Panc1 (cell line): ENCODE data around the gene CLEC2D. TPM values are rescaled to one million over a fixed set of nuclear protein-coding genes. Genes with fewer than 3 reads are reported as not detected.
"Not testable (repeated sequence)": the region's sequence is repeated elsewhere in the genome, so short reads cannot be mapped to it uniquely, and the experiment has no call there.

ENCODE experiments used
- ATAC-seq: fragments of 200-7000 bp; cut with Tn5 transposase; 2 replicates; pipeline ENCODE4 v1.9.1; 2020; ENCODE audit warnings: mild to moderate bottlenecking, moderate library complexity
- BruUV-seq: library from RNA; stranded (reverse); fragments of 400-500 nt; replicated peaks from 2 replicates; lab custom pipeline; 2021; lab: Mats Ljungman, UMichigan
- CTCF ChIA-PET: fragments of 300-600 bp; sonication (Branson Sonifier 250); formaldehyde crosslinking; loops from one replicate; lab custom pipeline; 2022; ENCODE audit warnings: antibody characterized with exemption; lab: Charles Lee
- POLR2A ChIA-PET: fragments of 300-600 bp; sonication (Branson Sonifier 250); formaldehyde crosslinking; loops from one replicate; lab custom pipeline; 2022; ENCODE audit warnings: antibody characterized with exemption; lab: Charles Lee
- DNase-seq: peaks from one replicate; pipeline ENCODE4 v3.0.0-alpha.2; 2010; ENCODE audit warnings: low read depth, low spot score
- H3K27ac ChIP-seq: 2 replicates; pipeline ENCODE4 v1.5.1; 2011; ENCODE audit warnings: mild to moderate bottlenecking, low read length, inconsistent platforms
- H3K27me3 ChIP-seq: fragments of 200-500 bp; sonication (Bioruptor generic); 2 replicates; pipeline ENCODE4 v1.6.0; 2014; ENCODE audit warnings: low read length, inconsistent platforms; ENCODE audit not compliant: control insufficient read depth, insufficient read depth
- H3K36me3 ChIP-seq: fragments of 200-500 bp; sonication (Bioruptor generic); 2 replicates; pipeline ENCODE4 v1.5.1; 2014; ENCODE audit warnings: inconsistent platforms, mild to moderate bottlenecking, low read length, moderate library complexity; ENCODE audit not compliant: control insufficient read depth, insufficient read depth
- H3K4me1 ChIP-seq: 2 replicates; pipeline ENCODE4 v1.5.1; 2011; ENCODE audit warnings: inconsistent platforms, mild to moderate bottlenecking, low read length, moderate library complexity; ENCODE audit not compliant: control insufficient read depth, insufficient read depth
- H3K4me3 ChIP-seq, 2 experiments: 2 replicates each; pipeline ENCODE4 v1.5.1; 2011 to 2012; ENCODE audit warnings: low read depth in 2 of 2, low read length in 2 of 2, mild to moderate bottlenecking in 2 of 2, inconsistent platforms in 1 of 2, moderate library complexity in 1 of 2
- H3K9me3 ChIP-seq: fragments of 200-500 bp; sonication (Bioruptor generic); 2 replicates; pipeline ENCODE4 v1.5.1; 2014; ENCODE audit warnings: low read depth, mild to moderate bottlenecking, inconsistent platforms, low read length, moderate library complexity; ENCODE audit not compliant: control insufficient read depth, insufficient read depth
- POLR2AphosphoS5 ChIP-seq: IDR thresholded peaks from 2 replicates; pipeline ENCODE4 v1.6.1; 2012; ENCODE audit warnings: mild to moderate bottlenecking, low read depth, low read length, moderate library complexity
- SIN3A ChIP-seq: IDR thresholded peaks from 2 replicates; pipeline ENCODE4 v1.6.1; 2012; ENCODE audit warnings: low read depth, mild to moderate bottlenecking, low read length, moderate library complexity, borderline replicate concordance; ENCODE audit not compliant: insufficient read depth
- TCF7L2 ChIP-seq: IDR thresholded peaks from 2 replicates; pipeline ENCODE4 v1.6.1; 2011; ENCODE audit warnings: mild to moderate bottlenecking, low read depth, low read length, inconsistent platforms
- in situ Hi-C: cut with HindIII; loops from 2 replicates; pipeline ENCODE4 v1.10.0; 2016; ENCODE audit warnings: low sequenced_read_pairs, low pct_unique_long_range_greater_than_20kb
- intact Hi-C: fragments of 100-400 bp; cut with micrococcal nuclease; formaldehyde crosslinking; loops from one replicate; pipeline ENCODE4 v1.10.0; 2022; ENCODE audit not compliant: unreplicated experiment
- total RNA-seq: library from RNA; stranded (reverse); gene quantifications from one replicate; pipeline ENCODE4 v1.2.1, GENCODE V29; 2021; ENCODE audit not compliant: unreplicated experiment
- TF ChIP-seq, protein P1 (sequence below): fragments of 450-650 bp; IDR thresholded peaks from 2 replicates; pipeline ENCODE4 v1.5.1; 2017; ENCODE audit warnings: mild to moderate bottlenecking
- TF ChIP-seq, protein P2 (sequence below), 2 experiments: IDR thresholded peaks; 2 replicates each; pipeline ENCODE4 v1.6.1; 2011 to 2012; ENCODE audit warnings: low read depth in 2 of 2, control low read depth in 1 of 2, low read length in 1 of 2, mild to moderate bottlenecking in 1 of 2, moderate library complexity in 1 of 2; ENCODE audit not compliant: insufficient read depth in 1 of 2

Gene CLEC2D
- total RNA-seq, 1 experiment from 2014 or later = 2.3 TPM

DNA sequence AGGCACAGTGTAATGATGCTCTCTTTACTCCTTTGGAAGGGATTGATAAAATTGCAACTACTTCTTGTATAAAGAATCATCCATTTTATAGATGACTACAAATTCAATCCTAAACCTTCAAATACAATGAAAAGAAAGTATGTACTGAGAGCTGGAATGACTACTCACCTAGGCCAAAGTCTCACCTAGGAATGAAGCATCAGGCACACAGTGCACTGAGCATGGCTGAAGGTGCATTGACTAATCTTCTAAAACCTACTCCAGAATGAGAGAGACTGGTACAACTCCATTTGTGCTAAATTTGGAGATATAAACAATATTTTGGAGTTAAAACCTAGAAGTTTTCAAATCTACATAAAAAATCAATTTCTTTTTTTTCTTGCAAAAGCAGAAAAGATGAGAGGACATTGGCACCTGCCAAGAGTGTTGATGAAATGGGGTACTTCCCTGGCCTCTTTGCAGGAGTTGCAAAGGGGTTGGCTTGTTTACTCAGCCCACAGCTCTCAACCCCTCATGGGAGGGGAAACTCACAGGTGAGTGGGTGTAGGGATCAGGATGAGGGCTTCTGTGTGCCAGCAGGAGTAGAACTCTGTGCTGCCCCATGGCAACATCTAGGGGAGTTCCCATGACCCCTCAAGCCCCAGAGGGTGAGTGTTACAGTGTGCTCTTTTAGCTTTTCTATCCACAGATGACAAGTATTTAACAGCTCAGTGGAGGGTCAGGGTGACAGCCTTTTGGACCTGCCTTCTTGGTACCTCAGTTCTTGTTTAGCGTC lies 32.1 kb downstream of the CLEC2D start:
- ATAC-seq = no peak

DNA sequence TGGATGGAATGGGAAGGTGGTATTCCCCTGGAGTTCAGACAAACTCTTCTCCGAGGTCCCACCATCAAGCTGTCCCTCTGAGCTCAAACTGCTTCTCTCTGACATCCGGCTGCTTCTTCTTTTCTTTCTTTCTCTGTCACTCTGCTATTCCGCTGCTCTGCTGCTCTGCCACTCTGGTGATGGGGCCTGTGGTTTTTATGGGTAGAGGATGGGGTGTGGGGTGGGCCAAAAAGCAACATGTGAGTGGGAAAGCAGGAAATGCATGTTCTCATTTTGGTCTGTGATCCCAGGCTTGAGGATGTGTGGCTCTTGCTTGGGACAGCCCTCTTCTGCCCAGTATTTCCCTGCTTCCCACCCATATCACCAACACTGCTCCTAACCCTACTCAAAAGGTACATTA lies 32.7 kb downstream of the CLEC2D start:
- no peaks in the 10 kb centered on the region for H3K4me1 ChIP-seq
- CTCF ChIA-PET = no interaction called here
- no peaks in the 10 kb centered on the region for H3K27me3 ChIP-seq
- no peak overlapping the region for H3K27ac ChIP-seq
- H3K9me3 ChIP-seq = no peaks in the 10 kb centered on the region
- TF ChIP-seq POLR2AphosphoS5 = no peak
- TF ChIP-seq TCF7L2 = no peak
- no peak overlapping the region for H3K4me3 ChIP-seq
- intact Hi-C loops = loop anchor here (10.0 kb wide), 1 partner anchor 367 kb away; no protein-coding TSS in a partner anchor
- H3K36me3 ChIP-seq = no peaks in the 10 kb centered on the region
- no TSS peak for BruUV-seq
- DNase-seq (no peak), ATAC-seq (no peak)
- in situ Hi-C loops = no loop called here
- POLR2A ChIA-PET = no interaction called here

More for the DNA sequence above, 32.1 kb downstream of the CLEC2D start:
- intact Hi-C loops (loop anchor here (10.0 kb wide), 1 partner anchor 367 kb away; no protein-coding TSS in a partner anchor), in situ Hi-C loops (no loop called here)
- ChIA-PET CTCF (interaction anchor here (0.6 kb wide), 1 partner anchor 1006 kb away, joined by 11 read pairs; no protein-coding TSS in a partner anchor), POLR2A (no interaction called here)
- BruUV-seq = no TSS peak
- no peaks in the 10 kb centered on the region for H3K36me3 ChIP-seq
- TF ChIP-seq SIN3A = no peak
- TF ChIP-seq, protein P1, sequence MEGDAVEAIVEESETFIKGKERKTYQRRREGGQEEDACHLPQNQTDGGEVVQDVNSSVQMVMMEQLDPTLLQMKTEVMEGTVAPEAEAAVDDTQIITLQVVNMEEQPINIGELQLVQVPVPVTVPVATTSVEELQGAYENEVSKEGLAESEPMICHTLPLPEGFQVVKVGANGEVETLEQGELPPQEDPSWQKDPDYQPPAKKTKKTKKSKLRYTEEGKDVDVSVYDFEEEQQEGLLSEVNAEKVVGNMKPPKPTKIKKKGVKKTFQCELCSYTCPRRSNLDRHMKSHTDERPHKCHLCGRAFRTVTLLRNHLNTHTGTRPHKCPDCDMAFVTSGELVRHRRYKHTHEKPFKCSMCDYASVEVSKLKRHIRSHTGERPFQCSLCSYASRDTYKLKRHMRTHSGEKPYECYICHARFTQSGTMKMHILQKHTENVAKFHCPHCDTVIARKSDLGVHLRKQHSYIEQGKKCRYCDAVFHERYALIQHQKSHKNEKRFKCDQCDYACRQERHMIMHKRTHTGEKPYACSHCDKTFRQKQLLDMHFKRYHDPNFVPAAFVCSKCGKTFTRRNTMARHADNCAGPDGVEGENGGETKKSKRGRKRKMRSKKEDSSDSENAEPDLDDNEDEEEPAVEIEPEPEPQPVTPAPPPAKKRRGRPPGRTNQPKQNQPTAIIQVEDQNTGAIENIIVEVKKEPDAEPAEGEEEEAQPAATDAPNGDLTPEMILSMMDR = no peak
- no peaks in the 10 kb centered on the region for H3K4me1 ChIP-seq
- H3K4me3 ChIP-seq = no peak overlapping the region
- H3K9me3 ChIP-seq = no peaks in the 10 kb centered on the region
- no peak for DNase-seq
- H3K27ac ChIP-seq = no peak overlapping the region
- H3K27me3 ChIP-seq = no peaks in the 10 kb centered on the region

DNA sequence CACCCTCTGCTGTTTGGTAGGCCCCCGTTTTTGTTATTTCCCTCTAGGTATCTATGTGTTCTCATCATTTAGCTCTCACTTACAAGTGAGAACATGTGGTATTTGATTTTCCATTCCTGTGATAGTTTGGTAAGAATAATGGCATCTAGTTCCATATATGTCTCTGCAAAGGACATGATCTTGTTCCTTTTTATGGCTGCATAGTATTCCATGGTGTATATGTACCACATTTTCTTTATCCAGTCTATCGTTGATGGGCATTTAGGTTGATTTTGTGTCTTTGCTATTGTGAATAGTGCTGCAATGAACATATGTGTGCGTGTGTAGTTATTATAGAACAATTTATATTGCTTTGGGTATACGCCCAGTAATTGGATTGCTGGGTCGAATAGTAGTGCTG lies 35.0 kb downstream of the CLEC2D start:
- POLR2A ChIA-PET, H3K4me1 ChIP-seq, in situ Hi-C loops, H3K9me3 ChIP-seq, H3K36me3 ChIP-seq, ATAC-seq, DNase-seq, H3K27me3 ChIP-seq, BruUV-seq, H3K27ac ChIP-seq, CTCF ChIA-PET, H3K4me3 ChIP-seq: not testable (repeated sequence)
- intact Hi-C loops = loop anchor here (10.0 kb wide), 1 partner anchor 370 kb away; no protein-coding TSS in a partner anchor

DNA sequence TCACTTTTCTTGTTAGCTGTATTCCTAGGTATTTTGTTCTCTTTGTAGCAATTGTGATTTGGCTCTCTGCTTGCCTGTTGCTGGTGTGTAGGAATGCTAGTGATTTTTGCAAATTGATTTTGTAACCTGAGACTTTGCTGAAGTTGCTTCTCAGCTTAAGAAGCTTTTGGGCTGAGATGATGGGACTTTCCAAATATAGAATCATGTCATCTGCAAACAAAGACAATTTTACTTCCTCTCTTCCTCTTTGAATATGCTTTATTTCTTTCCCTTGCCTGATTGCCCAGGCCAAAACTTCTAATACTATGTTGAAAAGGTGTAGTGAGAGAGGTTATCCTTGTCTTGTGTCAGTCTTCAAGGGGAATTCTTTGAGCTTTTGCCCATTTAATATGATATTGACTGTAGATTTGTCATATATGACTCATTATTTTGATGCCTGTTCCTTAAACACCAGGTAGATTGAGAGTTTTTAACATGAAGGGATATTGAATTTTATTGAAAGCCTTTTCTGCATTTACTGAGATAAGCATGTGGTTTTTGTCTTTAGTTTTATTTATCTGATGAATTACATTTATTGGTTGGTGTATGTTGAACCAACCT lies 36.7 kb downstream of the CLEC2D start:
- POLR2A ChIA-PET = no interaction called here
- no peaks in the 10 kb centered on the region for H3K9me3 ChIP-seq

More for the DNA sequence above, 36.7 kb downstream of the CLEC2D start:
- H3K27ac ChIP-seq = no peak overlapping the region
- ATAC-seq (no peak), DNase-seq (no peak)
- no peaks in the 10 kb centered on the region for H3K4me1 ChIP-seq
- H3K36me3 ChIP-seq = no peaks in the 10 kb centered on the region
- no peaks in the 10 kb centered on the region for H3K27me3 ChIP-seq
- no TSS peak for BruUV-seq
- CTCF ChIA-PET = no interaction called here
- H3K4me3 ChIP-seq = no peak overlapping the region
- in situ Hi-C loops (no loop called here), intact Hi-C loops (loop anchor here (10.0 kb wide), 1 partner anchor 371 kb away; no protein-coding TSS in a partner anchor)
- TF ChIP-seq, protein P2, sequence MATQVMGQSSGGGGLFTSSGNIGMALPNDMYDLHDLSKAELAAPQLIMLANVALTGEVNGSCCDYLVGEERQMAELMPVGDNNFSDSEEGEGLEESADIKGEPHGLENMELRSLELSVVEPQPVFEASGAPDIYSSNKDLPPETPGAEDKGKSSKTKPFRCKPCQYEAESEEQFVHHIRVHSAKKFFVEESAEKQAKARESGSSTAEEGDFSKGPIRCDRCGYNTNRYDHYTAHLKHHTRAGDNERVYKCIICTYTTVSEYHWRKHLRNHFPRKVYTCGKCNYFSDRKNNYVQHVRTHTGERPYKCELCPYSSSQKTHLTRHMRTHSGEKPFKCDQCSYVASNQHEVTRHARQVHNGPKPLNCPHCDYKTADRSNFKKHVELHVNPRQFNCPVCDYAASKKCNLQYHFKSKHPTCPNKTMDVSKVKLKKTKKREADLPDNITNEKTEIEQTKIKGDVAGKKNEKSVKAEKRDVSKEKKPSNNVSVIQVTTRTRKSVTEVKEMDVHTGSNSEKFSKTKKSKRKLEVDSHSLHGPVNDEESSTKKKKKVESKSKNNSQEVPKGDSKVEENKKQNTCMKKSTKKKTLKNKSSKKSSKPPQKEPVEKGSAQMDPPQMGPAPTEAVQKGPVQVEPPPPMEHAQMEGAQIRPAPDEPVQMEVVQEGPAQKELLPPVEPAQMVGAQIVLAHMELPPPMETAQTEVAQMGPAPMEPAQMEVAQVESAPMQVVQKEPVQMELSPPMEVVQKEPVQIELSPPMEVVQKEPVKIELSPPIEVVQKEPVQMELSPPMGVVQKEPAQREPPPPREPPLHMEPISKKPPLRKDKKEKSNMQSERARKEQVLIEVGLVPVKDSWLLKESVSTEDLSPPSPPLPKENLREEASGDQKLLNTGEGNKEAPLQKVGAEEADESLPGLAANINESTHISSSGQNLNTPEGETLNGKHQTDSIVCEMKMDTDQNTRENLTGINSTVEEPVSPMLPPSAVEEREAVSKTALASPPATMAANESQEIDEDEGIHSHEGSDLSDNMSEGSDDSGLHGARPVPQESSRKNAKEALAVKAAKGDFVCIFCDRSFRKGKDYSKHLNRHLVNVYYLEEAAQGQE (IDR thresholded peaks at IDR 0.05; ENCODE audit: insufficient read depth in 1 of 2, low read depth in 2 of 2, low read length in 1 of 2) = no peak
- TF ChIP-seq POLR2AphosphoS5 (no peak), SIN3A (no peak), TCF7L2 (no peak)
- TF ChIP-seq, protein P1 = no peak
